Stimulated activated naive CD8-positive, alpha-beta T cell treated with anti-CD3 and anti-CD28 coated beads, Interleukin-15, Interleukin-2, amounts not matched to agents 100 U/mL and 50 U/mL, for 24 hours (primary cell): Measurements from ENCODE around the gene TPK1.
A peak's percentile ranks its signal among the peaks of the same experiment; 100 is the strongest.
"Not testable (repeated sequence)": the region's sequence is repeated elsewhere in the genome, so short reads cannot be mapped to it uniquely, and the experiment has no call there.

Source experiments
- ATAC-seq: fragments of 150-1000 bp; cut with Tn5 transposase; one replicate; pipeline ENCODE4 v1.10.0; 2021
- DNase-seq: peaks from one replicate; pipeline ENCODE4 v3.0.0; 2021

TPK1 gene

DNA sequence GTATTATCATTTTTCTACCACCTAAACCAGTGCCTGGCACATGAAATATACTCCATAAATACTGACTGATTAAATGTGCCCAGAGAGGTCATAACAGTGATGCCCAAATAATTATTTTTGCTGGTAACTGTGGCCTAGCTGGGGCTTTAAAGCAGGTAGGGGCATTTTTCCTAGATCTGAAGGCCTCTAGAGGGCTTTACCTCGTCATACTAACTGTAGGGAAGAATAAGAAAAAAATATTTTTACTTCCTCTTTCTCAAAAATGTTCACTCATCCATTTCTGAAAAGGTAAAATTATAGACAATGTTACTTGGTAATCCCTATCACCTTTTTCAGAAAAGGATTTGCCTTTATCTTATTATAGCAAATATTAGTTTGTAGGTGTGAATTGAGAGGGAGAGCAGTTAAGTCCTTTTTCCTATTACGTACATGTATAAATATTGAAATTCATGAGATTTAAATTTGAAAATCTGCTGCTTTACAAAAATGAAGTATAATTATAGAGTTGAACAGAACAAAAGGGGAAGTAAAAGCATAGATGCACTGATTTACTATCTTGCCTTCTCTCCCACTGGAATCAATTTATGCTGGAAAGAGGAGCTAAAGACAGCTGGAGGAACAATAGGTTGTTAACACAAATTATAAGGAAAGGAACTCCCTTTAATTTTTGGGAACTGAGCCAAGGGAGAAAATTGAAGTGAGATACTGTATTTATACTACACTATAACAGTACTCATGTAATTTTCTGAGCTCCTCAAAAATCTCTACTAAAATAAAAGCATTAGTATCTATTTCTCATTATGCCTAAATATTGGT is 360.8 kb downstream of the TPK1 start:
- no peak for DNase-seq
- ATAC-seq = no peak

DNA sequence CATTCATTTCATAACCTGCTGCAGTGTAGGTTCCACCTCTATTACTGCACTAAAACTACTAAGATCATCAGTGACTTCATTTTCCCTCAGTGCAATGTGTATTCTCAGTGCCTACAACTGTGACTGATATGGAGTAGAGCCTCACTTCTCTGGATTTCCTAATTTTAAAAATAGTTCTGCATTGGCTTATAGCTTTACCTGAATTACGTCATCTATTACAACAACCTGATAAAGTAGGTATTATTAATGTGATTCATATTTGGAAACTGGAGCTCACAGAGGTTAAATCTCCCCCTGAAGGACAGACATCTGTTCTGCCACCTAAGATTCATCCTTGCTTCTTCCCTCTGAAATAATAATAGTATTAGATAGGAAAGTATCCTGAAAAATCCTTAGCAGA is 361.5 kb downstream of the TPK1 start:
- DNase-seq (no peak), ATAC-seq (no peak)

DNA sequence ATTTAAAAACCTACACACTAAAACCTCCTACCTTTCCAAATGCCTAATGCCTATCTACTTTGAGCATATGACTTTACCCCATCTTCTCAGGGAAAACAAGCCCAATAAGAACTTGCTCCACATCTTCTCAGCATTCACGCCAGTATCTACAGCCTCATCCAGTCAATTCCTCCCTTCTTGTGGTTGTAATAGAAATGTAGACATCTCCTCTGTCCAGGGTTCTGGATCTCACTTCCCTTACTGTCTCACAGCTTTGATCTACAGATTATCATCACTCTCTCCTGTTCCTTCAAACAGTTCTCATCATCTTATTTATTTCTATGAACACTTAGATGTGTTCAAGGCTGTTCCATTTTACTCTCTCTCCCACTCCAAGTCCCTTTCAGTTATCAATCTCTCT is 361.9 kb downstream of the TPK1 start:
- no peak for ATAC-seq

GRCh38 chr7:144470078-144470477 is 365.8 kb downstream of the TPK1 start:
- ATAC-seq (no peak), DNase-seq (no peak)

More for the DNA sequence above, 361.9 kb downstream of the TPK1 start:
- DNase-seq = no peak

DNA sequence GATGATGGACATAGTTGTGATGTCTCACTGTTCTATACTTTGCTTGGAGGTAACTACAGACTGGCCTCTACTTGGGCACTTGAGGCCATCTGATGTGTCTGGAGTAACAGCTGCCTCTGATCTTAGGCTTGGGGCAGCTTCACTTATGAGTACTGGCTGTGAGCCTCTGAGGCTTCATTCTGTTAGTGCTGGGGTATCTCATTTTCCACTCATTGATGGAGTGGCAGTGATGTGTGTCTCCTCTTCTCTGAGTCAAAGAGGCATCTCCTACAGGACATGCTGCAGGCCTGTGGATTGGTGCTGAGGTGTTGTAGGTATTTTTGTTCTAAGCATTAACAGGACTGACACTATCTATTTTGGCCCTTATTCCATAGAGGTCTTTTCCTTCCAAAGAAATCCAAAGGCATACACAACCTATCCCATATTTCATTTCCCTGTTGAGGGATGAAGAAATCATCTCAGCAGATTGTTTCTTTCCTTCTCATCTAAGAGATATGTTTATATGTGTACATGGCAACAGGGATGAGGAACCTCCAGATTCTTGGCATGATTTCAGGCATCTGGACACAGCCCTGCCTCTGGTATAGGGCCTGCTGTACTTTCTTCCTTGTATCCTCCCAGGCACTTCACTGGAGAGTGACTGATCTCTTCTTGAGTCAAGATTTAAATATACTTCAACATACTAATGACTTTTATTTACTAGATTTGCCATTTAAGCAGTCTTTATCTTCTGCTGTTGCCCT is 366.7 kb downstream of the TPK1 start:
- DNase-seq (no peak), ATAC-seq (no peak)

GRCh38 chr7:144459635-144460034 is 376.2 kb downstream of the TPK1 start:
- ATAC-seq (no peak), DNase-seq (no peak)

- ATAC-seq = no peak
- DNase-seq = no peak
Measured at GRCh38 chr7:144455040-144455404, 380.8 kb downstream of the TPK1 start.

DNA sequence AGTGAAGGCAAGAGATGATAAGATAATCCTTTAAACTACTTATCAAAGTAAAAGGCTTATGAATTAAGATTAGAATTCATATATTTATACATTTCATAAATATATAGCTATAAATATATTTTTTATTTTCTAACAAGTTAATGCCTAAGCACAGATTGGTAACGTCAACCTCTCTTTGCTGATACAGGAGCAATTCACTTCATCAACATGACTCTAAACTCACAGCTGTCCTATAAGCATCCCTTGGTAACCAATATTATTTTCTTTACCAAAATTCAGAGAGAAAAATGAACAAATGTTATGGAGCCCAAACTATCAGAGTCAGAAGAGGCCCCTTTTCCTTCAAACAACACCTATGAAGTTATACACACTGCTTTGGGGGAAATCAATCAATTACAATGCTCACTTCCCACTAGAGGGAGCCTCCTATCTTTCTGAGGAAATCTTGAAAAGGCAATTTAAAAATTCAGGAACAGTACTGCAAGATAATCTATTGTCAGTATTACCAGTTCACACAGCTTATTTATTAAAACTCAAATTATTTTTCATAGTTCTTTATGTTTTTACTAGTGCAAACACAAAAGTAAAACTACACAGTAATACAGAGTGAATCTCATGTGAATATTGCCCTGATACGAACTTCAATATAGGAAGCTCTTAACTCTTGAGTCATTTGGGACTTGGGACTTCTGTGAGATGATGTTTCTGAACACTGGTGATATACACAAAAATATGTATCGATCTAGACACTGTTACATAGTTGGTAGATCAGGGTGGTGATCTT is 381.4 kb downstream of the TPK1 start:
- no peak for DNase-seq

GRCh38 chr7:144452064-144452463 is 383.8 kb downstream of the TPK1 start:
- ATAC-seq (no peak), DNase-seq (no peak)

More for the DNA sequence above, 381.4 kb downstream of the TPK1 start:
- ATAC-seq = no peak

DNA sequence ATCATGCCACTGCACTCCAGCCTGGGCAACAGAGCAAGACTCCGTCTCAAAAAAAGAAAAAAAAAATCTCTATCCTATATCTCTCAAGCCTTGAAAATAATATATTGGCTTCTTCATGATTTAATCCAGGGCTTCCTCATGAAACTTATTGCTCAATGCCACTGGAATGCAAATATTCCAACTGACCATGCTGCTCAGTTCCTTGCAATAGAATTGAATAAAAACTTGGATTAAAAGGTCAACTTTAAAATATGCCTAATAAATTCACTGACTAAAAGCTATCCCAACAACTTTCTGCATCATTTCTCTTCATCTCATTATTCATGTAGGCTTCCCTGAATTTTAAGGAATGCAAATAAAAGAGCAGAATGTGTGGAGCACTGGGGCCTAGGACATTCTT is 390.3 kb downstream of the TPK1 start:
- DNase-seq (no peak), ATAC-seq (no peak)

- no peak for ATAC-seq
- no peak for DNase-seq
Measured at GRCh38 chr7:144439717-144440205, 396.1 kb downstream of the TPK1 start.

- ATAC-seq = no peak
- no peak for DNase-seq
Measured at GRCh38 chr7:144438759-144439158, 397.1 kb downstream of the TPK1 start.

DNA sequence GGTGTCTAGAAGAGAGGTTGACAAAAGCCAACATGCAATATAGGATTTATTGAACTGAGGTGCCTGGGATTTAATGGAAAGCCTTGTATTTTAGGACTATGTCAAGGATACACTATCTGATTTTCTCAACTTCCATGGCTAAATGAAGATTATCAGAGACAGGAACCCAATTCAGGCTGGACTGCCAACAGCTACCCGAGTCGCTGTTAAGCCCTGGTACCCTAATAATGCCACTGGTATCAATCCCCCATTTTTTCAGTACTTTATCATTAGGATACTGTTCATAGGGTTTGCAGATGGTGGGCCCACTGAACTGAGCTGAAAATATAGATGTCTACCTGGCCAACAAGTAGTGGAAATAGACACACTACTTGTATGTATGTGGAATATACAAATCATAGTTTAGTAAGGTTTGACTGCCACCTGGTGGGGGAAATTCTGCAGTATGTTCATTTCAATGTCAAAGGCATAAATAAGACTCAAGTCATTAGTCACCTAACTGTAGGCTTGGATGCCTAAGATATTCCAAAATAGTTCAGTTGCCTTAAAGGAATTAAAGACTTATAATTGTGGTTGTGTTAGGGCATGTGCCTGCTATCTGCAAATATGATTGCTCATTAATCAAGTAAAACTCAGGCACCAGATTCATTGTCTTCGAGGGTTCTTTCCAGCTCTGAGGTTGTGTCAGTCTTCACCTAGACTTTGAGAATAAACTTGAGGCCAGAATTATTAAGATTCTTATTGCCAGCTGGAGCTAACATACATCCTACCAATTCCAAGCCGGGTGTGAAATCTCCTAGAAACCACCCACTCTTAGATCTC is 398.3 kb downstream of the TPK1 start:
- ATAC-seq (peak; percentile 46), DNase-seq (peak; percentile 60)

- ATAC-seq = no peak
- no peak for DNase-seq
Measured at GRCh38 chr7:144436500-144436899, 399.4 kb downstream of the TPK1 start.

DNA sequence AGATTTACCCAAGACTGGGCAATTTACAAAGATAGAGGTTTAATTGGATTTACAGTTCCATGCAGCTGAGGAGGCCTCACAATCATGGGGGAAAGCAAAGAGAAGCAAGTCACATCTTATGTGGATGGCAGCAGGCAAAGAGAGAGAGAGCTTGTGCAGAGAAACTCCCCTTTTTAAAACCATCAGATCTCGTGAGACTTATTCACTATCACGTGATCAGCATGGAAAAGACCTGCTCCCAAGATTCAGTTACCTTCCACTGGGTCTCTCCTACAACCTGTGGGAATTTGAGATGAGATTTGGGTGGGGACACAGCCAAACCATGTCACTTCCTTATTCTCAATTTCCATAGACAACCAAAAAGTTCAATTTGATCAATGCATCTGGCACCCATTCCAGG is 407.4 kb downstream of the TPK1 start:
- DNase-seq (no peak), ATAC-seq (no peak)

DNA sequence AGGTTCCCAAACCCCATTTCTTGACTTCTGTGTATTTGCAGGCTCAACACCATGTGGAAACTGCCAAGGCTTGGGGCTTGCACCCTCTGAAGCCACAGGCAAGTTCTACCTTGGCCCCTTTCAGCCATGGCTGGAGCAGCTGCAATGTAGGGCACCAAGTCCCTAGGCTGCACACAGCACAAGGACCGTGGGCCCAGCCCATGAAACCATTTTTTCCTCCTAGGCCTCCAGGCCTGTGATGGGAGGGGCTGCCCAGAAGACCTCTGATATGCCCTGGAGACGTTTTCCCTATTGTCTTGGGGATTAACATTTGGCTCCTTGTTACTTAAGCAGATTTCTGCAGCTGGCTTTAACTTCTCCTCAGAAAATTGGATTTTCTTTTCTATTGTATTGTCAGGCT is 408.3 kb downstream of the TPK1 start:
- DNase-seq, ATAC-seq: not testable (repeated sequence)

DNA sequence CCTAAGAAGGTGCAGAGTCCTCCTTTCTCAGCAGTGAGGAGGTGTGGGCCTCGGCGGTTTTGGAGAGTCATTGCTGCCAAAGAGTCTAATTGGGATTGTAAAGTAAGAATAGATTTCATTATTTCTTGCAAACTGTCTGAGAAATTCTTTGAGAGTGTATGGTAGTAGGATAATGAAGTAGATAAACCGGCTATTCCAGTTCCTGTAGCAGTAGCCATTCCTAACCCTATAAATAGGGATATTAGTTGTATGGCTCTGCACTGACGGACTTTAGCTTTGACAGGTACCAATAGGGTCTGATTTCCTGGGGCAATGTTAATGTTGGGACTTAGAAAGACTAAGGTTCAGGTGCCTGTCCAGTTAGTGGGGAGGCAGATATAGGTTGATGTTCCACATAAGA is 416.9 kb downstream of the TPK1 start:
- DNase-seq, ATAC-seq: not testable (repeated sequence)

- DNase-seq (no peak), ATAC-seq (no peak)
Measured at GRCh38 chr7:144416341-144416740, 419.5 kb downstream of the TPK1 start.

DNA sequence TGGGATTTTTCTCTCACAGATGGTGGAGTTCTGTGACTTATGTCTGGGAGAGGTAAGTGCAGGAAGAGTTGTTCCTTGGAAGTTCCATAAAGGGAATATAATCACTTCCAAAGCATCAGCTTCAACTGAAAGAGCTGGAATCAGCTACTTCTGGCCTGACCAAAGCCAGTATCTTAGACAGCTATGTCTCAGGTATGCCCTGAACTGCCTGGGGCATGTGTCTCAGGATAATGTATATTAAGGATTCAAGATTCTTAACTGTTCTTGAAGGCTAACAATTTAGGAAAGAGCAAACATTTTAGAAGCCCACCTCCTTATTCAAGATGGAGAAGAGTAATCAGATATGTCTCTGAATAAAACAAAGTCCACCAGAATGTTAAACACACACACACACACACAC is 420.0 kb downstream of the TPK1 start:
- DNase-seq (no peak), ATAC-seq (no peak)

DNA sequence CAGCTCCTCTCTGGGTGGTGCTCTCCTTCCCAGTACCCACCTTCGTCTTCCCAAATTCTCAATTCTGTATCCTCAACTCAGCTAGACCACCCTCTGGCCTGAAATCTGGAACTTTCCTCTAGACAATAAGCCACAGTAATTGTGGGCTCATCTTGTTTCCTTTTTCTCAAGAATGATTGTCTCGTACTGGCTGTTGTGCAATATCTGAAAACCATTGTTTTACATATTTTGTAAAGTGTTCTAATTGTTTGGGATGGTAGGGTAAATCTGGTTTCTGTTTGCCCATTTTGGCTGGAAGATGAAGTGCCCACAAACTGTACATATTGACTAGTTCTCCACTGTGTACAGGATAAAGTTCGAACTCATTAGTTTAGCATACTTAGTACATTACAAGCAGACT is 421.0 kb downstream of the TPK1 start:
- DNase-seq = no peak
- ATAC-seq = no peak

DNA sequence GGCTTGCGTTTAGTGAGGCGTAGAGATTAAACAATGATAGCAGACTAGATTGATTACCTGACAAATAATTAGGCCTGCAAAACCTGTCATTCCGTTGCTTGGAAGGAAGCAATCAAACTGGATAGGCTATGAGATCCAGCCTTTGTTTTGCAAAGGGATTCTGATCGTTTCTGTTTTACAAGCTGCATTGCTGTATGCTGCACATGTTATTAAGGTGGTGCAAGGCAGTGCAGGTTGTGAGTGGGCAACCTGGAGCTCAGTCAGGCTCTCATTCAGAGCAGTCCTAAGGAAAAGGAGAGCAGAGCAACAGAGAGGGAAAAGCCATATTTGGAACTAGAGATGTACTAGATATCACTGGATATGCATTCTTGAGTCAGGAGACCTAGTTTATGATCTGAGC is 425.4 kb downstream of the TPK1 start:
- ATAC-seq (no peak), DNase-seq (no peak)

DNA sequence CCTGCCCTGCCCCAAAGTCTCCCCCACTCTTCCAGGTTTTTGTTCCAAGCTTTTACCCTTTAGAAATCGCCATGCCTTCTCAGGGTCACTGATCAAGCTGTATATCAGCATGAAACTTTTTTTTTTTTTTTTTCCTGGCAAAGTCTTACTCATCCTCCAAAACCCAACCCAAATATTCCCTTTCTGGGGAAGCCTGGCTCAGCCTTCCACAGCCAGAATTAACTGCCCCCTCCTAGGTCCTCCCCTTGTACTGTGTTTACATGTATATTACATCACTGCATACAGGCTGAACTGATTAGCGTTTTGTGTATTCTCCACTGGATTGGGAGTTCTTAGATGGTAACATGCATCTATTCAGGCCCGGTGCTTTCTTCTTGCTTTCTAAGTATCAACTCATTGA is 427.7 kb downstream of the TPK1 start:
- ATAC-seq (no peak), DNase-seq (no peak)
